Measurements from ENCODE around the gene RNF39.
"Not testable (repeated sequence)": the region's sequence is repeated elsewhere in the genome, so short reads cannot be mapped to it uniquely, and the experiment has no call there.

Gene RNF39

DNA sequence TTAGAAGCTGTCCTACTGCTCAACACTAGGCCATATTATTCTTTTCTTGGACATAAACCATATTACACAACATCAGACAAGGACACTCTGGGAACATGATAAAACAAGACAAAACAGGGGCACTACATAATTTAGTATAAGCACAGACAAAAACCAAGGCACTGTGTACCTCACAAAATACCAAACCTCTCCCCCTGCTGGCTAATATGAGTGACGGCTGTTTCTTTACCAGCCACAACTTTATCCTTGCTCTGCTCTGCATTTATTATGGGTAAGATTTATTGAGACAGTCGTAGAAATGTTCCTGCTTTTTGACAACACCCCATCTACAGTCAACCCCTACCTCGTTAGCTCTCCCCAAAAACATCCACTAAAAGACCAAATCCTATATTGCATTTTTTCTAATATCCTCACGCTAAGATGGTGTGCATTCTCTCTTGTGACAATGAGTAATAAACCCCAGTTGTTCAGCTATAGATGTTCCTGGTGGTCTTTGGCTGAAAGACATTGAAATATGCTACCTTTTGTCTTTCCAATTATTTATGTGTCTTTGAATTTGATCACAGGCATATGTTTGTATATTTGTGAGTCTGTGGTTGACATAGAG is 38.3 kb downstream of the RNF39 start:
- Histone ChIP-seq H3K4me1 (ENCODE audit: control insufficient read depth in 2 of 2, insufficient read depth in 1 of 2, low read depth in 1 of 2, low read length in 2 of 2) (no peaks in the 10 kb centered on the region), H3K18ac (ENCODE audit: low read length) (no peak overlapping the region), H3K4ac (ENCODE audit: low read length) (no peak overlapping the region), H3K9me3 (replicated peaks in 1 of 2; ENCODE audit: control insufficient read depth in 2 of 2, insufficient read depth in 1 of 2, low read depth in 1 of 2, low read length in 2 of 2) (no peaks in the 10 kb centered on the region), H2BK12ac (ENCODE audit: low read length) (no peak overlapping the region), H4K8ac (ENCODE audit: low read depth, low read length) (no peak overlapping the region), H2AFZ (ENCODE audit: low read length) (no peak overlapping the region), H2BK120ac (ENCODE audit: low read depth, low read length) (no peak overlapping the region), H3K14ac (ENCODE audit: low read length) (no peak overlapping the region), H2BK15ac (ENCODE audit: low read length) (no peak overlapping the region), H3K4me2 (ENCODE audit: insufficient read depth, low read length, poor library complexity, severe bottlenecking) (no peak overlapping the region), H3K36me3 (replicated peaks in 1 of 2; ENCODE audit: control insufficient read depth in 2 of 2, insufficient read depth in 2 of 2, low read length in 2 of 2) (peaks cover 3 to 8% of the 10 kb centered on the region in 2 donors), H2AK5ac (ENCODE audit: low read depth, low read length) (no peak overlapping the region), H4K91ac (ENCODE audit: low read depth, low read length, poor library complexity) (no peak overlapping the region), H2BK5ac (ENCODE audit: low read length) (no peak overlapping the region), H3K4me3 (ENCODE audit: low read length in 2 of 2) (no peak overlapping the region), H3K23ac (ENCODE audit: low read depth, low read length, poor library complexity) (no peak overlapping the region), H3K79me1 (ENCODE audit: low read depth, low read length) (no peaks in the 10 kb centered on the region), H3K9ac (ENCODE audit: low read depth, low read length, poor library complexity) (no peak overlapping the region), H3K27me3 (ENCODE audit: control insufficient read depth in 3 of 3, insufficient read depth in 3 of 3, low read depth in 1 of 3, low read length in 3 of 3) (no peaks in the 10 kb centered on the region), H3K27ac (replicated peaks; ENCODE audit: low read length) (no peak overlapping the region)
- no CpG with 5 or more reads among the region's 4 CpGs for WGBS, 2 donors (ENCODE audit: extremely low coverage in 2 of 2, insufficient read length in 2 of 2, insufficient replicate concordance in 1 of 2)
- DNase-seq (ENCODE audit: low spot score) = no peak

GRCh38 chr6:30035784-30036183 is 39.8 kb downstream of the RNF39 start:
- WGBS, 2 donors (ENCODE audit: extremely low coverage in 2 of 2, insufficient read length in 2 of 2, insufficient replicate concordance in 1 of 2) = no CpG with 5 or more reads among the region's 1 CpG
- Histone ChIP-seq H3K27me3 (ENCODE audit: control insufficient read depth in 3 of 3, insufficient read depth in 3 of 3, low read depth in 1 of 3, low read length in 3 of 3) (no peaks in the 10 kb centered on the region), H2AFZ (ENCODE audit: low read length) (no peak overlapping the region), H2BK120ac (ENCODE audit: low read depth, low read length) (no peak overlapping the region), H3K9me3 (replicated peaks in 1 of 2; ENCODE audit: control insufficient read depth in 2 of 2, insufficient read depth in 1 of 2, low read depth in 1 of 2, low read length in 2 of 2) (no peaks in the 10 kb centered on the region), H3K4ac (ENCODE audit: low read length) (no peak overlapping the region), H2BK12ac (ENCODE audit: low read length) (no peak overlapping the region), H3K4me3 (ENCODE audit: low read length in 2 of 2) (no peak overlapping the region), H3K79me1 (ENCODE audit: low read depth, low read length) (no peaks in the 10 kb centered on the region), H2BK5ac (ENCODE audit: low read length) (no peak overlapping the region), H4K91ac (ENCODE audit: low read depth, low read length, poor library complexity) (no peak overlapping the region), H3K9ac (ENCODE audit: low read depth, low read length, poor library complexity) (no peak overlapping the region), H3K4me2 (ENCODE audit: insufficient read depth, low read length, poor library complexity, severe bottlenecking) (no peak overlapping the region), H3K14ac (ENCODE audit: low read length) (no peak overlapping the region), H3K36me3 (replicated peaks in 1 of 2; ENCODE audit: control insufficient read depth in 2 of 2, insufficient read depth in 2 of 2, low read length in 2 of 2) (peaks cover 3 to 8% of the 10 kb centered on the region in 2 donors), H3K4me1 (ENCODE audit: control insufficient read depth in 2 of 2, insufficient read depth in 1 of 2, low read depth in 1 of 2, low read length in 2 of 2) (no peaks in the 10 kb centered on the region), H4K8ac (ENCODE audit: low read depth, low read length) (no peak overlapping the region), H2AK5ac (ENCODE audit: low read depth, low read length) (no peak overlapping the region), H2BK15ac (ENCODE audit: low read length) (no peak overlapping the region), H3K23ac (ENCODE audit: low read depth, low read length, poor library complexity) (no peak overlapping the region), H3K27ac (replicated peaks; ENCODE audit: low read length) (no peak overlapping the region), H3K18ac (ENCODE audit: low read length) (no peak overlapping the region)
- DNase-seq (ENCODE audit: low spot score) = no peak

- H3K4me2 ChIP-seq (ENCODE audit: insufficient read depth, low read length, poor library complexity, severe bottlenecking); H2BK12ac ChIP-seq (ENCODE audit: low read length); H3K23ac ChIP-seq (ENCODE audit: low read depth, low read length, poor library complexity); H2BK15ac ChIP-seq (ENCODE audit: low read length); H3K27me3 ChIP-seq (ENCODE audit: control insufficient read depth in 3 of 3, insufficient read depth in 3 of 3, low read depth in 1 of 3, low read length in 3 of 3); H3K9me3 ChIP-seq (replicated peaks in 1 of 2; ENCODE audit: control insufficient read depth in 2 of 2, insufficient read depth in 1 of 2, low read depth in 1 of 2, low read length in 2 of 2); H2BK120ac ChIP-seq (ENCODE audit: low read depth, low read length); H4K91ac ChIP-seq (ENCODE audit: low read depth, low read length, poor library complexity); H4K8ac ChIP-seq (ENCODE audit: low read depth, low read length); H2BK5ac ChIP-seq (ENCODE audit: low read length); H3K4me3 ChIP-seq (ENCODE audit: low read length in 2 of 2); H3K27ac ChIP-seq (replicated peaks; ENCODE audit: low read length); H2AFZ ChIP-seq (ENCODE audit: low read length); H3K4me1 ChIP-seq (ENCODE audit: control insufficient read depth in 2 of 2, insufficient read depth in 1 of 2, low read depth in 1 of 2, low read length in 2 of 2); H3K36me3 ChIP-seq (replicated peaks in 1 of 2; ENCODE audit: control insufficient read depth in 2 of 2, insufficient read depth in 2 of 2, low read length in 2 of 2); H3K9ac ChIP-seq (ENCODE audit: low read depth, low read length, poor library complexity); H3K14ac ChIP-seq (ENCODE audit: low read length); DNase-seq (ENCODE audit: low spot score); H2AK5ac ChIP-seq (ENCODE audit: low read depth, low read length); H3K79me1 ChIP-seq (ENCODE audit: low read depth, low read length); H3K18ac ChIP-seq (ENCODE audit: low read length); H3K4ac ChIP-seq (ENCODE audit: low read length): not testable (repeated sequence)
- WGBS, 2 donors (ENCODE audit: extremely low coverage in 2 of 2, insufficient read length in 2 of 2, insufficient replicate concordance in 1 of 2) = no CpG with 5 or more reads among the region's 5 CpGs
Measured at GRCh38 chr6:30033440-30033839, 42.1 kb downstream of the RNF39 start.

DNA sequence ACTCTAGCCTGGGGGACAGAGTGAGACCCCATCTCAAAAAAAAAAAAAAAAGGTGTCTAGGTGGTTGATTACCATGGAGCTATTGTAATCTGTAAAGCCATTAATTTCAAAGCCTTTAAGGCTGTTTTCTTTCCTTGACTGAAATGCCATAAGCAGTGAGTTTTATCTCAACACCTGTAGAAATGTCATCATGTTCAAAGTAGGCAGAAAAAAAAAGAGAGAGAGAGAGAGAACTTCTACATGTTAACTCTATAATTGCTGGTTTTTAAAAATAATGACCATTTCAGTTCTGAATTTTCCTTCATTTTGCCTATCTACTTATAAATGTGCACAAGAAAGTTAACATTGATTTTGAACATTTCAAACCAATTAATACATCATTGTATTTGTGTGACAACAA is 44.2 kb downstream of the RNF39 start:
- H3K4me3 ChIP-seq (ENCODE audit: low read length in 2 of 2) = no peak overlapping the region
- no peak overlapping the region for H3K14ac ChIP-seq (ENCODE audit: low read length)
- H2BK12ac ChIP-seq (ENCODE audit: low read length) = no peak overlapping the region
- H3K27ac ChIP-seq (replicated peaks; ENCODE audit: low read length) = no peak overlapping the region
- no peaks in the 10 kb centered on the region for H3K9me3 ChIP-seq (replicated peaks in 1 of 2; ENCODE audit: control insufficient read depth in 2 of 2, insufficient read depth in 1 of 2, low read depth in 1 of 2, low read length in 2 of 2)
- H4K91ac ChIP-seq (ENCODE audit: low read depth, low read length, poor library complexity) = no peak overlapping the region
- no peak overlapping the region for H3K4ac ChIP-seq (ENCODE audit: low read length)
- H2BK15ac ChIP-seq (ENCODE audit: low read length) = no peak overlapping the region
- H3K4me1 ChIP-seq (ENCODE audit: control insufficient read depth in 2 of 2, insufficient read depth in 1 of 2, low read depth in 1 of 2, low read length in 2 of 2) = no peaks in the 10 kb centered on the region
- H3K79me1 ChIP-seq (ENCODE audit: low read depth, low read length) = no peaks in the 10 kb centered on the region
- H2BK120ac ChIP-seq (ENCODE audit: low read depth, low read length) = no peak overlapping the region
- peaks cover 3 to 8% of the 10 kb centered on the region in 2 donors for H3K36me3 ChIP-seq (replicated peaks in 1 of 2; ENCODE audit: control insufficient read depth in 2 of 2, insufficient read depth in 2 of 2, low read length in 2 of 2)
- no peak overlapping the region for H3K23ac ChIP-seq (ENCODE audit: low read depth, low read length, poor library complexity)
- no peak overlapping the region for H3K4me2 ChIP-seq (ENCODE audit: insufficient read depth, low read length, poor library complexity, severe bottlenecking)
- H2BK5ac ChIP-seq (ENCODE audit: low read length) = no peak overlapping the region
- DNase-seq (ENCODE audit: low spot score) = no peak
- no peaks in the 10 kb centered on the region for H3K27me3 ChIP-seq (ENCODE audit: control insufficient read depth in 3 of 3, insufficient read depth in 3 of 3, low read depth in 1 of 3, low read length in 3 of 3)
- no peak overlapping the region for H2AFZ ChIP-seq (ENCODE audit: low read length)
- no peak overlapping the region for H3K18ac ChIP-seq (ENCODE audit: low read length)
- no peak overlapping the region for H3K9ac ChIP-seq (ENCODE audit: low read depth, low read length, poor library complexity)
- no peak overlapping the region for H4K8ac ChIP-seq (ENCODE audit: low read depth, low read length)
- H2AK5ac ChIP-seq (ENCODE audit: low read depth, low read length) = no peak overlapping the region

Measured in neuronal stem cell (in vitro differentiated cells).